Choroid plexus epithelial cell (primary cell): ENCODE data around the gene RBM19.

ENCODE experiments used
- DNase-seq: peaks from one replicate; pipeline ENCODE4 v3.0.0-alpha.2; 2010; ENCODE audit warnings: low read depth
- H3K4me3 ChIP-seq: 2 replicates; pipeline ENCODE4 v1.5.1; 2011; ENCODE audit warnings: low read depth, mild to moderate bottlenecking, control low read depth, low read length, moderate library complexity
- TF ChIP-seq, protein P1 (sequence below): conservative IDR thresholded peaks from 2 replicates; pipeline ENCODE4 v1.5.1; 2011; ENCODE audit warnings: low read depth, mild to moderate bottlenecking, control low read depth, inconsistent platforms, low read length, moderate library complexity

RBM19 gene

DNA sequence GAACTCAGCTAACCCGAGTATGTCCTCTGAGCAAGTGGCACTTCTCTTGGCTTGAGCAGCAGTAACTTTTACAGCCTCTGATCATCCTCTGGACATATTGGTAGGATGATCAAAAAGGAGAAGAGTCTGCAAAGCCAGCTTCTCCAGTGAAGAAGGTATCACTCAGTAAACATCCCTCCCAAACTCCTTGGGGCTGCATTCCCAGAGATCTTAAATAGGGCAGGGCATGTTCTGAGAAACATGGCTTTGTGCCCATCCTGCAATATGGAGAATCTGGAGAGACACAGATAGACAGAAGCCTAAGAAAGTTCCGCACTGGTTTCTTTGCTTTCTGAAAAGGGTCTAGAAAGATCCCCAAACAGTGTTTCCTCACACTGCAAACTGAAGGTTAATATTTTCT, 65.4 kb downstream of the RBM19 start:
- no peak overlapping the region for H3K4me3 ChIP-seq
- TF ChIP-seq, protein P1, sequence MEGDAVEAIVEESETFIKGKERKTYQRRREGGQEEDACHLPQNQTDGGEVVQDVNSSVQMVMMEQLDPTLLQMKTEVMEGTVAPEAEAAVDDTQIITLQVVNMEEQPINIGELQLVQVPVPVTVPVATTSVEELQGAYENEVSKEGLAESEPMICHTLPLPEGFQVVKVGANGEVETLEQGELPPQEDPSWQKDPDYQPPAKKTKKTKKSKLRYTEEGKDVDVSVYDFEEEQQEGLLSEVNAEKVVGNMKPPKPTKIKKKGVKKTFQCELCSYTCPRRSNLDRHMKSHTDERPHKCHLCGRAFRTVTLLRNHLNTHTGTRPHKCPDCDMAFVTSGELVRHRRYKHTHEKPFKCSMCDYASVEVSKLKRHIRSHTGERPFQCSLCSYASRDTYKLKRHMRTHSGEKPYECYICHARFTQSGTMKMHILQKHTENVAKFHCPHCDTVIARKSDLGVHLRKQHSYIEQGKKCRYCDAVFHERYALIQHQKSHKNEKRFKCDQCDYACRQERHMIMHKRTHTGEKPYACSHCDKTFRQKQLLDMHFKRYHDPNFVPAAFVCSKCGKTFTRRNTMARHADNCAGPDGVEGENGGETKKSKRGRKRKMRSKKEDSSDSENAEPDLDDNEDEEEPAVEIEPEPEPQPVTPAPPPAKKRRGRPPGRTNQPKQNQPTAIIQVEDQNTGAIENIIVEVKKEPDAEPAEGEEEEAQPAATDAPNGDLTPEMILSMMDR: no peak
- DNase-seq: no peak

DNA sequence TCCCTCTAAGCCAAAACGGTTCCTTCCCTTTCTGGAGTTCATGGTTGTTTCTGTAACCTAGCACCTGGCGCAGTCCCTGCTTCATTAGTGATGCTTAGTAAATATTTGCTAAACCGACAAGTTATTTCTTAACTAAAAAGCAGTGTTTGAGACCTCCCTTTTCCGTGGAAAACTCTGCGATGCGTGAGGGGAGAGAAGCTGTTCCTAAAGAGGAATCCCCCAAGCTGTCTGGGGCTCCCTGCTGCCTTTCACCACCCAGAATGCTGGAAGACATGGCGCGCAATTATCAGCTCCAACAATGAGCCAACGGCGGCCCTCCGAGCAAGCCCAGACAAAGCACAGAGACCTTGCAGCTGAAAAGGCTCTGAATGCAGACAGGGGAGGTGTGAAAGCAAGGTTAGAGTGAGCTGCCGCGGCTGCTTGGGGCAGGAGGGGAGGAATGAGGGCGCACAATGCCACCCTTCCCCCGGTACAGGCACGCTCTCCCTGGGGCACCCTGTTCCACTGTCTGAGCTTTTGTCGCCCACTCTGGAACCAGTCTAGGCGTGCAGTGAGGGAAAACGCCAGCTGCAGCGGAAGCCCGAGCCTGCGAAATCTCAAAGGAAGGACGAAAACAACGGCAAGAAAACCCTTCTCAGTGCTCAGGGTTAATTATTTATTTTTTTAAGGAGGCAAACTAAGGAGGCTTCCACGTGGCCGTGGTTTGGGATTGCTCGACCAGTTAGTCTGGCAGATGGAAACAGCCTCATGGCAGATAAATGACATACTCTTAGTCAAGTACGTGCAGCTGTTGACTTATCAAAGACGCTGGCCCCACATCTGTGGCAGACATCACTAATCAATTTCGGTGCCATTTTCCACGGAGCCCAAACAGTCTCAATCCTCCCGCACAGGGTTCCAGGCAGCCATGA, 66.3 kb downstream of the RBM19 start:
- H3K4me3 ChIP-seq: no peak overlapping the region
- TF ChIP-seq, protein P1: no peak

DNA sequence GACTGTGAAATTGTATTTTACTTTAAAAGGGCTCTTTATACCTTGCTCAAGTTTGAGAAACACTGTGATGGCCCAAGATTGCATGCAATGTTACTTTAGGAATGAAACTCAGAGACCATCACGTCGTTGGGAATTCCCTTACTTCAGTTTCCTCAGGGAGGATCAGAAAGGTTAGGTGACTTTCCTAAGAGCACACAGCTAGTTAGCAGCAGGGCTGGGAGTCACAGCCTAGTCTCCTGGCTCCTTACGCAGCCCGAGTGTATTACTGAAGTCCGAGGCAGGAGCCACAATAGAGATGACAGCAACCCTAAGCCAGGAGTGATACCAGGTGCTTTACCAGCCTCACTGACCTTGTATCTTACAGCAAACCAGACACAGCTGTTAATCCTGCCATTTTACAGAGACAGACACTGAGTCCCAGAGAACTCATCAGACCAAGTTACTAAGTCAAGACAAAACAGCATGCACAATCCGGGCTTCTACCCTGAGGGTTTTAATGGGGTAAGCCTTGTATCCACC, 67.0 kb downstream of the RBM19 start:
- TF ChIP-seq, protein P1: no peak
- no peak overlapping the region for H3K4me3 ChIP-seq
- no peak for DNase-seq

More for the DNA sequence above, 66.3 kb downstream of the RBM19 start:
- no peak for DNase-seq

DNA sequence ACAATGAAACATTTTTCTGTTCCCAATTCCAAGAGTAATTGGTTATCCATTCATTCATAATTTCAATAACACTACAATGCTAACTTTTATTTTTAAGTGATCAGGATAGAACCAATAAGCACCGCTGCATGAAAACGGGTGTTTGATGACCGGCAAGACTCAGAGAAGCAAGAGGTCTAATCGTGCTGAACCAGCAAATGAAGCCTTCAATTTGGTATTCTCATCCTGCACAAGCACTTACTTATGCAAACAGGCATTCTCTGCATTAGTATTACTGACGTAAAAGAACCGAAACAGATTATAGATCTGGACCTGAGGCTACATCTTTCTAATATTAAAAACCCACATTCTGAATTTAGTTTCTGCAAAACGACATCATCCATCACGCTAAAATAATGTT, 67.7 kb downstream of the RBM19 start:
- H3K4me3 ChIP-seq: no peak overlapping the region
- TF ChIP-seq, protein P1: no peak
- no peak for DNase-seq

DNA sequence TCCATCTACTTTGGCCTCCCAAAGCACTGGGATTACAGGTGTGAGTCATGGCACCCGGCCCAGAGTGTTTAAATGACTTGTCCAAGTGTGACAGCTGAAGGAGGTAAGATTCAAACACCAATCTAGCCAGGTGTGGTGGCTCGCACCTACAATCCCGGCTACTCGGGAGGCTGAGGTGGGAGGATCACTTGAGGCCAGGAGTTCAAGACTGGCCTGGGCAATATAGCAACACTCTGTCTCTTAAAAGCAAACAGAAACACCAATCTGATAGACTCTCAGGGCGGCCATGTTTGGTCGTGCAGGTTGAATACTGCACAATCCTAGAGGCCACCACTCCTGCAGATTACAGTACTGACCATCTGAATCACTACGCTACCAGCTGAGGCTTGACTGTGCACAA, 68.7 kb downstream of the RBM19 start:
- H3K4me3 ChIP-seq: no peak overlapping the region
- no peak for DNase-seq
- TF ChIP-seq, protein P1: no peak

DNA sequence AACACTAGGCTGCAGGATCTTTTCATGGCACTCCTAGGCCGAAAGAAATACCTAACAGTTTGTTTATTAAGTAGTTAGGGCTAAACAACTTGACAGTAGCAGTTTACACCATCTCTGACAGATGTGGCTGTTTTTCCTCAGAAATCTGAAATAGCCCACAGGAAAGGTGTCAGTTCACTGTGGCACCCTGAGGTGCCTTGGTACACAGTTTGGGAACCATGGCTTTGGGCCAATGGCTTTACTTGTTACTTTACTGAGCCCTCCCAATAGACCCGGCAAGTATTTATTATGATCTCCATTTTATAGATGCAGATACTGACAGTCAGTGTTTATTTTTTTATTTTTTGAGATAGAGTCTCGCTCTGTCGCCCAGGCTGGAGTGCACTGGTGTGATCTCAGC, 69.3 kb downstream of the RBM19 start:
- TF ChIP-seq, protein P1: no peak
- no peak for DNase-seq

More for the DNA sequence above, 69.3 kb downstream of the RBM19 start:
- no peak overlapping the region for H3K4me3 ChIP-seq
